CD4-positive, alpha-beta T cell treated with Interleukin-6 for 4 hours (primary cell): ENCODE measurements around the gene TBC1D5.
"Not testable (repeated sequence)": the region's sequence is repeated elsewhere in the genome, so short reads cannot be mapped to it uniquely, and the experiment has no call there.

Source experiments
- DNase-seq: peaks from one replicate; pipeline ENCODE4 v3.0.0-alpha.2; 2020; ENCODE audit warnings: mixed read lengths

The TBC1D5 gene

DNA sequence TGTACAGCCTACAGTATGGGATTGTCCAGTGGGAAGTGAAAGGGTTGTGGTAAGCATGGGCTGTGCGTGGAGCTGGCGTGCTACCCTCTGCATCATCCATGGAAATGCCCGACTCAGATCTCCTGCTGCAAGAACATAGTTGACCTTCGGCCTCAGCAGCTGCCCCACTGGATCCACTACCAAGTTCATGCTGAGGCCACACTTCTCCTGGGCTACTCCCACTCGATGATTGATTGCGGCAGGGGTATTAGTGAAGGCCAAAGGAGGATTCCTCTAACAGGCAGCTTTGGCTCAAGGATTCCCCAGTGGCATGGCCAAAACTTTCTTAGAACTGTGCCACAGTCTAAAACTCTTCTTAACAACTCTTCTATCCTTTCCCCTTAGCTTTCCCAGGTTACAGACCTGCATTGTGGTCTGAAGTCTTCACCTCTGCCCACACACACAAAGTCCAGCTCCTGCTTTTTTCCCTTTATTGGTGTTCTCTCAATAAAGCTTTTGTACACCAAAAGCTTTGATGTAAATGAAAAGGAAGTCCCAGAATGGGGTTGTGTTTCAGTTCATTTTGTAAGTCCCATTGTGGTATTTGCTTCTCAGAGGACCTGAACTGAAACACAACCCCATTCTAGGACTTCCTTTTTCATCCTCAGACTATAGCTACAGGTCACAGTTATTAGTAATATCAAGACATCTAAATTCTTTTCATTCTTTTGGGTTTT is 4.9 kb upstream of the TBC1D5 start:
- no peak for DNase-seq

DNA sequence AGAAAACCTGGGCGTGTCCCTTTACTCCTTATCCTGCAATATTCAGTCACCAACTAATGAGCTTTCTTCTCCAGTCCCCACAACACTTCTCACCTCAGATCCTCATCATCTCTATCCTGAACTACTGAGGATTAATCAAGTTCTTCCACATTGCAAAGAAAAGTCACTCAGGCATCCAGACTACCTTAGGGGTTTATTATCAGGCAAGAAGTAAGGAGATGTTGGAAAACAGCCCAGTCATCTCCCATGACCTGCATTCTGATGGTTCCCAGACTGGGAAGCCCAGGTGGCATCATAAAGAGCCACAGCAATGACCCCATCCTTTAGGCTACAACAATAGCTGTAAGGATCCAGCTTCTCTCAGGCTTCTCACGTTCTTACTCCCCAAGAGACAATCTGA is 3.5 kb upstream of the TBC1D5 start:
- no peak for DNase-seq

DNA sequence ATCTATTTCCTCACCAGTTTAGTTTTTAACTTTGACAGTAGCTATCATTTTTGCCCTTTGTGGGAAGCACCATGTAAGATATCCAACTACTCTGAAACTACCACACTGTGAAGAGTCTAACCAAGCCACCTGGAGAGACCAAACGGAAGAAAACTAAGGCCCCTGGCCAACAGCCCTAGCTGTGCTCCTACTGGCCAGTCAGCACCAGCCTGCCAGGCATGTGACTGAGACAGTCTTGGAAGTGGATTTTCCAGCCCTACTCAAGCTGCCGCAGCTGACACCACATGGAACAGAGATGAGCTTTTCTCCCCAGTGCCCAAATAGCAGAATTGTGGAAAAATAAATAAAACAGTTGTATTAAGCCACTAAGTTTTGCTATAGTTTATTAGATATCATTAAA is 2.9 kb upstream of the TBC1D5 start:
- no peak for DNase-seq

DNA sequence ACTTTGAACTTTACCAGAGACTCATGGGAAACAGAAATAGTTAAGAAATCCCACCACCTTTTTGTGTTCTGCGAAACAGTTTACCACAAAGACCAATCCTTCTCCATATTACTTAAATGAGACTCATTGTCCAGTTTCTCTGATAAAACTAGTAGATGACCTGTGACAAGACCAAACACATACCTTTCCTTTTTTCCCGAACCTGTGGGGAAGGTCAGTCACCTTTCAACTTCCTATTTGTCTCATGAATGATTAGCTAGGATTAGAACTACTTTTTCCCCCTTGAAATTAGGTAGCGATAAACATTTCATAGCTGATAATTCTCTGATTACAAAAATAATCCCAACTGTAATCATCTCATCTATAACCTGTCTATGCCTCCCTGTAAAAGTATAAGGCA is 2.3 kb upstream of the TBC1D5 start:
- DNase-seq = no peak

DNA sequence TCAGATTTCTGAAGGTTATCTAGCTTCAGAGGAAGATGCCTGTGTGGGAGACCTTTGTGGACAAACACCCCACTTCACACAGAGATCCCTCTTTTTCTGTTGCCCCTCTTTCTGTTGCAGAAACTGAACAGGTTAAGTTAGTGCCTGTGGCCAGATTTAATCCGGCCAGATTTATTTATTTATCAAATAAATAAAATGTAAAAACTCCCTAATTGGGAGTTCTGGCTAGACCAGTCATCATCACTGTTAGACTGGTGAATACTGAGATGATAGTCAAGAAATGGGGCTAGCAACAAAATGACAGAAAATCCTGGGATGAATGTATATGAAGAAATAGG is 1.2 kb upstream of the TBC1D5 start:
- no peak for DNase-seq

DNA sequence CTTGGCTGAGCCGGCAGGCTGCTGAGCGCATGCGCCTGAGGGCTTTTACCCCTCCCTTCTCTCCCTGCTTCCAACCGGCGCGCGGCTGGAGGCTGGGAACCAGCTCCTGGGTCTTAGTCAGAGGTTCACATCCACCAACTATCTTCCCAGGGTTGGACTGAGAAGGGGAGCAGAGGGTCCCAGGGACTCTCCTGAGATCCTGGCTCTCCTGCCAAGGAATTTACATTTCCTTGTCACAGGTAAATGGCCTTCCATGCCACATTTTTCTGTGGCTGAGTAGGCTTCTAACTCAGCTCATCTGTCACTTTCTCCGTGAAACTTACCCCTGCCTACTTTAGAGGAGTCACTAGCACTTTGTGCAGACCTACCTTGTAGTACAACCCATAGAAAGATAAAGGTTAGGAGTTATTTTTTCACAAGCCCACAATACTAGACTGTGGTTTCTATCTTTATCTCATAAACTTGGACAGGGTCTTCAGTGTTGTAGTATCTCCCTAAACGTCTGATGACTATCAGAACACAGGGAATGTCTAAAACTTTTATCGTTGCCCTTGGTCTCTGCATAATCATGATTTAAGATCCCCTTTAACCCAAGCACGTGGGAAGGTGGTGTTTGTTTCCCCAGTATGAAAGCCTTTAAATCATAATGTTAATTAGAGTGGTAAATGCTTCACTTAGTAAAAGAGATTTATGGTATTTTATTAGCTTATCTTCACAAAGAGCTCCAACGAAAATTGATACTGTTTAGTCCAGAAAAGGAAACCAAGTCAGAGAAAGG is 638 bp upstream of the TBC1D5 start:
- DNase-seq = no peak

DNA sequence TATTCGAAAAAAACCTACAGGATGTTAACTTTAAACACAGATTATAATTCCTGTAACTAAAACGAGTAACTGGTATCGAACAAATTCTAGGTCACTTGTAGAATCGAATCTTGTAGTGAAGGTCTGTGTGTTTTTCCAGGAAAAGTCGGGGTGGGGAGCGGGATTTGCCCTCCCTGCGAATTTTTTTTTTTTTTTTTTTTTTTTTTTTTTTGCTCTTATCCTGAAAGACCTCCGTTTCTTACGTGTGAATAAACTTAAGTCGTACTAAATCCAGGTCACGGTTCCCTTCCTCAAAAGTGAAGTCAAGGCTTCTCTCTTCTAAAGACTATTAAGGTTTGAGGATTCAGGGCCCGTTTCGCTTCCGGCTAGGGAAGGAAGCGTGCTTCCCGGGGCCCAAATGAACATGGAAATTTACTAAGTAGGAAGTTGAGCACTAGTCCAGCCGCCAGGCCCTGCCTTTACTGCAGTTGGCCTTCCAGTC is 770 bp downstream of the TBC1D5 start:
- no peak for DNase-seq

DNA sequence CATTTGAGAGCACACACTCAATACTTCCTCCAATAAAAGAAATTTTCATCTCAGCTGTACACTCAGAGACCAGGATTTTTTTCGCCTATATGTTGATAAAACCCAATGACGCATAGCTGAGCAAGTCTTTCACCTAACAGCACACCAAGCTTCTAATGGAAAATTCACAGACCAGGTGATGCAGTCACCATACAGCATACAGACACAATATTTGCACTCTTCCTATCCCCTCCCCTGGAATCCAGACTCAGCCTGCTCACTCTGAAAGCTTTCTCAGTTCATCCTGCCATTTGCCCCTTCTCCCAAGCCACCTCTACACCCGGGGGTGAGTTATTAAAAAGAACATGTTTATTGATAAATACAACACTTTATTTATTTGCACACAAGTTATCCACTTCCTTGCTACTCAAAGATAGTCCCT is 1.7 kb downstream of the TBC1D5 start:
- DNase-seq = no peak

DNA sequence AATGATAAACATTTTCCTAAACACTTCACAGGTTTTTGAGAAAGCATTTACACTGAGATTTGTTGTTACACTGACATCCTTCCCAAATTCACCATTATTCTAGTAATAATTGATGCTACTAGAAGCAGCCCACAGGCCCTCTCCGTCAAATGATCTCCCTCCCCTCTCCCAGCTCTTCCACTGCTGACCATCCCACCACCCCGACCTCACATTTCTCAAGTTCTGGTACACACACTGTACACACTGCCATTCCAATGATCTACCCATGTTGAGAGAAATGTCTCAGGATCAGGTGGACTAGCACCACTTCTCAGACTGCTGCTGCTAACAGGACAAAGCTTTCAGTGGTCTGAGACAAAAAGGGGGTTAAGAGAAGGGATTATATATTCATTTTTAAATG is 3.5 kb downstream of the TBC1D5 start:
- DNase-seq = no peak

DNA sequence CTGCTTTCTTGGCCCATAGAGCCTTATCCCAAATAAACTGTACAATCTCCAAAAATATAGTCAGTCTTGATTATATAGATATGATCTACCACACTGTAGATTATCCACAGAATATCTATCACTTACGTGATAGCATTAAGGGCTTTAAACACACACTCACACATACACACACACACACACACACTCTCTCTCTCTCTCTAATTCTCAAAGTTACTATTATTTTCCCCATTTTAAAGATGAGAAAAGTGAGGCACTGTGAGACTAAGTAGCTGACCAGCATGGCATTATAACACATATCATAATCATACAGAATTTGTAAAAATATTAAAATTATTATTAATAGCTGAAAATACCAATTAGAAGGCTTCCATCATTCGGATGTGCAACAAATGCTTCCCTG is 4.2 kb downstream of the TBC1D5 start:
- no peak for DNase-seq

DNA sequence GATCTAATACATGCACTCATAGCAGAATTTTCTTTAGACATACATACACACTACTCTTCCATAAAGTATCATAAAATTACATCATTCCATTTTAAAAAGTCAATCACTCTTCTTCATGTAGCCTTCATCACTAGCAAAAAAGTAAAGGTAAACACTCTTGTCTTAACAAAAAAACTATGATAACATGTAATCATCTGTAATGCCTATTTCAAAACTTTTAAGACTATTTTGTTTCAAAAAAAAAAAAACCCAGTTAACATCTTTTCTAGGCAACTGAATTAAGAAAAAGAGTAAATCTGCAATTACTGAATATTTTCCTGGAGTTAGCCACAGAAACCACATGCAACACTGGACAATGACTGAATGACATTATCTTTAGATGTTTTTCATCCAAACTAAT is 4.8 kb downstream of the TBC1D5 start:
- no peak for DNase-seq

DNA sequence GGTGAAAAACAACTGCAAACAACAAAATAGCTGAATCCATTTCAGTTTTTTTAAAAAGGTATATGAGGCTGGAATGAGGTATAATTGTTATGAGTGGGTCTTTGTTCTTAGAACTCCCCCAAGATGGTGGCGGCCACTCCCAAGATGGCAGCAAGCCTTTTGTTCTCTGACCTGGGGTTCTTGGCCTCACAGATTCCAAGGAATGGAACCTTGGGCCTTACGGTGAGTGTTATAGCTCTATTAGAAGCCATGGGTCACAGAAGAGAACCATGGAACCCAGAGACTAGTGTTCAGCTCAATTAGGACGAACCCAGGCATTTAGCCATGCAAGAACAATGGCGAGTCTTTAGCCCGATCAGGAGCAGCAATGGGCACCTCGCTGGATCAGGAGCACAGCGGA is 7.1 kb downstream of the TBC1D5 start:
- not testable (repeated sequence) for DNase-seq

DNA sequence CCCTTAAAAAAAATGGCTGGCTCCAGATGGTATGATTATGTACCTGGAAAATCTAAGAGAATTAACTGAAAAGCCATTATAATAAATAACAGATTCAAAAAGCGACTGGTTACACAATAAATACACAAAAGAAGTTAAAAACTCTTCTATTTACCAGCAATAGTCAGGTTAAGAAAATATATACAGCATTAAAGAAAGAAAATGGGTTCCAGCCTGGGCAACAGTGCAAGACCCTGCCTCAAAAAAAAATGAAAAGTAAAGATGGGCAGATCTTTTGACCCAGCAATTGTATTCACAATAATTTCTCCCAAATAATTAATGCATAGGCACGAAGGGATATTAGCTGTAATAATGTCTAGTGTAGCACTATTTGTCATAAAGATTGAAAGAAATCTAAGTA is 8.7 kb downstream of the TBC1D5 start:
- no peak for DNase-seq

DNA sequence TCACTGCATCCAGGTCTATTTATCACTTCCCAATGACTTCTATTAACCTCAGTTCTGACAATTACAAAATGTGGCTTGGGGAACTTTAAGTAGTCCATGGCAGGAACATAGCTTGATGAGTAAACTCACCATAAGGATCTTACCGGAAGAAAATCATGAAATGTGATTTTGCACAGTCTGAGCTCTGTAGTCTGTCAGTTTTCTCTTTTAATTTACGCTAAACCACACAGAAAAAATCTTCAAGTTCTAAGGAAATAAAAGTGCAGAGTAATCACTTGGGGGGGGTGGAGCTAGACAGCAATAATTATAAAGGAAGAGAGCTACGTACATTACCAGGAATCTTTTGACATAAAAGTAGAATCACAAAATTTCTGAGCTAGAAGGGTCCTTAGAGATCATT is 9.2 kb downstream of the TBC1D5 start:
- DNase-seq = no peak

DNA sequence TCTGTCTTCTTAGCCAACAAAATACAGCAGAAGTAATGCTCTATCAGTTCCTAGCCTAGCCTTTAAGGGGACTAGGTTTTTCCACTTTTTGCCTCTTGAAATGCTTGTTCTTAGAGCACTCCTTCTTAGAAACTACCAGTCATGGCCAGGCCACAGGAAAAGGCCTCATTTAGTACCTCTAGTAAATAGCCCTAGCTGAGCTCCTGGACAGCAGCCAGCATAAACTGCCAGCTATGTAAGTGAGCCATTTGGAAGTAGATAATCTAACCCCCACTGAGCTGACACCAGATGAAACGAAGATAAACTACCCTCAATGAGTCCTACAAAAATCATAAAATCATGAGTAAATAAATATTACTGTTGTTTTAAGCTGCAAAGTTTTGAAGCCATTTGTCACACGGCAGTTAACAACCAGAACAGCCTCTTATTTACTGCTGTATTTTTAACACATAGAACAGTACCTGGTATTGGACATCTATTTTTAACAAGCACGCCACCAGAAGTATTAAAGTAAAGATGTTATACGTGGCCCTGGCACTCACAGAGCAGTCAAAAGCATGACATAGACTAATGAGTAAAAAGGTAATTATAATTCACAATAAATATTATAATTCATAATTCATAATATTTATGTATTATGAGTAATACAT is 12.0 kb downstream of the TBC1D5 start:
- DNase-seq = no peak

DNA sequence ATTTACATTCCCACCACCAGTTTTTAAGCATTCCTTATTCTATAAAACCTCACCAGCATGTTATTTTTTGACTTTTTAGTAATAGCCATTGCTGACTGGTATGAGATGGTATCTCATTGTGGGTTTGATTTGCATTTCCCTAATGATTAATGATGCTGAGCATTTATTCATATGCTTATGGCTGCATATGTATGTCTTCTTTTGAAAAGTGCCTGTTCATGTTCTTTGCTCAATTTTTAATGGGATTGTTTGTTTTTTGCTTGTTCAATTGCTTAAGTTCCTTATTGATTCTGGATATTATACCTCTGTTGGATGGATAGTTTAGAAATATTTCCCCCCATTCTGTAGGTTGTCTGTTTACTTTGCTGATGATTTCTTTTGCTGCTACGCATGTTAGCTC is 16.1 kb downstream of the TBC1D5 start:
- DNase-seq = no peak

DNA sequence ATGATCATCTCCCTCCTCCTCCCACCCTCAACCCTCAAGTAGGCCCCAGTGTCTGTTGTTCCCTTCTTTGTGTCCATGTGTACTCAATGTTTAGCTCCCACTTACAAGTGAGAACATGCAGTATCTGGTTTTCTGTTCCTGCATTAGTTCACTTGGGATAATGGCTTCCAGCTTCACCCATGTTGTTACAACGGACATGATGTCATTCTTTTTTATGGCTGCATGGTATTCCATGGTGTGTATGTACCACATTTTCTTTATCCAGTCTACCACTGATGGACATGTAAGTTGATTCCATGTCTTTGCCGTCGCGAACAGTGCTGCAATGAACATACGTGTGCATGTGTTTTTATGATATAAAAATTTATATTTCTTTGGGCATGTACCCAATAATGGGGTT is 16.6 kb downstream of the TBC1D5 start:
- DNase-seq = not testable (repeated sequence)

DNA sequence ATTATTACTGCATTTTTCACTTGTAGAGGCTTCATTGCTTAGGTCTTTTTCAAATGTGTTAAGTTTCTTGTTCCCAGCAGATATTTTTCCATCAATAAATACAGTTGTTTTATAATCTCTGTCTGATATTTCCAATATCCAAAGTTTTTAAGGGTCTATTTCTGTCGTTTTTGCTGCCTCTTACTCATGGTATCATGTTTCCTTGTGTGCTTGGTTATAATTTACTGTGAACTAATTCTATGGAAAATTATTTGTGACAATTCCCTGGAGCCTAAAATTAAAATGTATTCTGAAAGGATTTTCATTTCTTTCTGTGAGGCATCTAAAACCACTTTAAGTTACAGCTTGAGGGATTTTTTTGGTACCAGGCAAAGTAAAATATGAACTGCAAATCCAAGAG is 17.5 kb downstream of the TBC1D5 start:
- no peak for DNase-seq

DNA sequence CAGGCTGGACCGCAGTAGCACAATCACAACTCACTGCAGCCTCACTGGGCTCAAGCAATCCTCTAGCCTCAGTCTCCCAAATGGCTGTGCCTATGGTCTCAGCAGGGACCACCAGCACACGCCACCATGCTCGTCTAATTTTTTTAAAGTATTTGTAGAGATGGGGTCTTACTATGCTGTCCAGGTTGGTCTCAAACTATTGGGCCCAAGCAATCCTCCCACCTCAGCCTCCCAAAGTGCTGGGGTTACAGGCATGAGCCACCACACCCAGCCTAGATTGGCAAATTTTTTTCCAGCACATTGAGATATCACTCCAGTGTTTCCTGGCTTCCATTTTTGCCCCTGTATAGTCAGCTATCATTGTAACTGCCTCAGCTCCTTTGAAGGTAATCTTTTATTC is 18.3 kb downstream of the TBC1D5 start:
- no peak for DNase-seq

DNA sequence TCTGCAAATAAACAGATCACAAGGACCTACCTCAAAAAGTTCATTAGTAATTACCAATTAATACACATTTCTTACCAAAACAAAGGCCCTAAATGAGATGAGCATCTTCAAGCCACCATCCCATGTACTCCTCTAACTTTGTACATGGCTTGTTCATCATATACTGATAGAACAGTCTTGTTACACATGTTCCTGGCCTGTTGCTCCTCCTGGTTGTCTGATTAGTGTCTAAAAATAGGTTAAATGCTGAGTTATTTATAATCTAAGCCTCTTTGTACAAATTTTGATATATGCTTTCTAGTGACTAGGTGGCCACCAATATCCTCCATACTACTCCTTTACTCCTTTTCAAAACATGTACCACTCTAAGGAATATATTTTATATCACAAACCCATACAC is 25.0 kb downstream of the TBC1D5 start:
- no peak for DNase-seq

DNA sequence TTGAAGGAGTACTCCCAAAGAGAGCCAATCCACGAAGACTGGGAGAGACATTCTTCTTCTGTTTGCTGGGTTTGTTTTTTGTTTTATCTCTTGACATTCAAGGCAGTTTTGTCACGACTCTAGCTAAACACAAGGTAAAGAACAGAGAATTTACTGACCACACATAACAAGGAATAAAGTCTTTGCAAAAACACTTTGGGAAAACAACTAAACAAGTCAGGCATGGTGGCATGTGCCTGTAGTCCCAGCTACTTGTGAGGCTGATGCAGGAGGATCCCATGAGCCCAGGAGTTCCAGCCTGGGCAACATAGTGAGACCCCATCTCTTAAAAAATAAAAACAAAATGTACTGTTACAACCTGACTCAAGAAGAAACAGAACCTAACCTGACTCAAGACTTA is 28.0 kb downstream of the TBC1D5 start:
- no peak for DNase-seq

DNA sequence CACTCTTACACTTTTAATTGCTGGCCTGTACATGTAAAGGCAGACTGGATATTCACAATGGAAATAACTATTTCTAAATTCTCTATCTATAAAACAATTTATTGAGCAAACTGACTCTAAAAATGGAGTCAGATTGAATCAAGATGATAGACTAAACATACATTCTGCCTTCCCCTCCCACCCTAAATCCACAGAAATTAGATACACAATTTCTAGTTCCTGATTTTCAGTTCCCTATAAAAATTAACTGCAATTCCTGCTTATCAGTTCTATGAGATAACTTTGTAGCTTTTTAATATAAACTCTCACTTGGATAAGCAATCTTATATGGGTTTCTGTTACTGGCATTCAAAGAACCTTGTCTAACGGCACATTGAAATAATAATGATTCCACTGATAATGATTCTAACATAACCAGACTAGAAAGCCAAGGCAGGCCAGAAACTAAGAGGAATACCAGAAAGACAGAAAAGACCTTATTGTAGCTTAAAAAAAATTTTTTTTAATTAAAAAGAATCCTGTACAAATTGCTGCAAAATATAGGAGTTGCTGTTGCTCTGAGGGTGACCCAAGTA is 33.1 kb downstream of the TBC1D5 start:
- DNase-seq = no peak

DNA sequence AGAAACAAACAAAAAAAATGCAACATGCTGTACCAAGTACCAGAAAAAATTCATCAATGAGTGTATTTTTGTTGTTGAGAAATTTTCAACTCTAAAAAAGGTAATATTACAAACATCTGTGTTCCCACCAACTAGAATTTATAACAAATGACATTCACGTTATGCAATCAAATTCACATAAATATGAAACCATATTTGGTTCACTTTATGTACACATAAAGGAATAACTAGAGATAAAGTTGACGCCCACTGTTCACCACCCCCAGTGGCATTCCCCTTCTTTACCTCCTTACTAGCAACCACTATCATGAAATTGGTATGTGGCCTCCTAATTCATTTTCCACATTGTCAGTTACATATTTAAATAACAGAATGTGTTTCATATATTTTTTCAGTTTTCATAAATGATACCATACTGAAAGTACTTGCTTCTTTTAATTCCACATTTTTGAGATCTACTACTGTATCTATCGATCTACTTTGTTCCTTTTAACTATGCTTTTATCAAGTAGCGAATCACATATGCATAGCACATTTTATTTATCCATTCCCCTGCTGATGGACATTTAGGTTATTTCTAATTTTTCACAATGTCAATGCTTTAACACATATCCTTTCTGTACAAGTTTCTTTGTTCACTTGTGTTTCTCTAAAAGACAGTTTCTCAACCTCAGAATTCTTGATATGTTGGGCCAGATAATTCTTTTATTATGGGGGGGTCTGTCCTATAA is 34.5 kb downstream of the TBC1D5 start:
- DNase-seq = no peak
